Measurements from ENCODE around the gene QRFP. TPM values are rescaled to one million over a fixed set of nuclear protein-coding genes. Genes with fewer than 3 reads are reported as not detected.

QRFP gene
- total RNA-seq, 1 experiment from 2014 or later = not detected

GRCh38 chr9:130883479-130883878, 13.1 kb downstream of the QRFP start:
- peaks cover 50 to 88% (median 86%) of the 10 kb centered on the region in 3 experiments for H3K36me3 Mint-ChIP-seq (ENCODE audit: insufficient read depth in 1 of 3, low read depth in 3 of 3)
- no peaks in the 10 kb centered on the region for H3K79me1 ChIP-seq (ENCODE audit: insufficient read depth, low read depth, low read length, poor library complexity, severe bottlenecking)
- H3K27ac ChIP-seq (ENCODE audit: insufficient read length, low read depth, low read length) = no peak overlapping the region
- no peaks in the 10 kb centered on the region for H3K9me3 ChIP-seq (ENCODE audit: control insufficient read depth, low read depth, low read length)
- H2BK12ac ChIP-seq (ENCODE audit: insufficient read length, low read depth, low read length) = no peak overlapping the region
- no peak overlapping the region for H3K9ac ChIP-seq (ENCODE audit: extremely low read depth, insufficient read length, low read length)
- no peak overlapping the region for H4K91ac ChIP-seq (ENCODE audit: insufficient read length, low read depth, low read length)
- H3K4me2 ChIP-seq (ENCODE audit: insufficient read depth, insufficient read length, low read length) = no peak overlapping the region
- no peaks in the 10 kb centered on the region for H3K27me3 ChIP-seq (ENCODE audit: insufficient read depth, low read length)
- TF ChIP-seq CTCF (conservative IDR thresholded peaks at IDR 0.05) = no peak
- no peak overlapping the region for H3K18ac ChIP-seq (ENCODE audit: insufficient read length, low read depth, low read length)
- no CpG with 5 or more reads among the region's 5 CpGs for WGBS (ENCODE audit: extremely low coverage, insufficient read length, low lambda C conversion rate)
- H3K56ac ChIP-seq (ENCODE audit: insufficient read length, low read depth, low read length) = no peak overlapping the region
- no peaks in the 10 kb centered on the region for H3K23me2 ChIP-seq (ENCODE audit: insufficient read length, low read depth, low read length, poor library complexity, severe bottlenecking)
- H3K23ac ChIP-seq (ENCODE audit: insufficient read length, low read depth, low read length) = no peak overlapping the region
- DNase-seq = no peak
- no peaks in the 10 kb centered on the region for H3K79me2 ChIP-seq (ENCODE audit: insufficient read depth, low read length)
- H4K20me1 ChIP-seq (ENCODE audit: control insufficient read depth, insufficient read depth, insufficient read length) = peaks cover 2% of the 10 kb centered on the region
- H3K27ac Mint-ChIP-seq = peak overlapping the region in 2 of 3 experiments; percentile 76 to 87; a peak in 3 of 7 replicates
- H3K4me1 ChIP-seq (ENCODE audit: insufficient read depth, low read length) = no peaks in the 10 kb centered on the region
- H2BK120ac ChIP-seq (ENCODE audit: low read depth, low read length, poor library complexity, severe bottlenecking) = no peak overlapping the region
- no peak overlapping the region for H2AFZ ChIP-seq (ENCODE audit: low read length)
- H3K14ac ChIP-seq (ENCODE audit: insufficient read depth, low read length) = no peak overlapping the region
- no peak overlapping the region for H2AK5ac ChIP-seq (ENCODE audit: insufficient read length, low read length)
- no peaks in the 10 kb centered on the region for H3K9me3 Mint-ChIP-seq
- H4K5ac ChIP-seq (ENCODE audit: insufficient read length, low read depth, low read length) = no peak overlapping the region
- H3K4me1 Mint-ChIP-seq = peaks cover 3 to 5% of the 10 kb centered on the region in 2 experiments; a peak in 3 of 4 replicates
- no peak overlapping the region for H4K8ac ChIP-seq (replicated peaks; ENCODE audit: insufficient read length, low read depth, low read length)
- H3K4me3 Mint-ChIP-seq = no peak overlapping the region
- H2BK5ac ChIP-seq (ENCODE audit: insufficient read length, low read length) = no peak overlapping the region
- H2BK15ac ChIP-seq (ENCODE audit: low read depth, low read length) = no peak overlapping the region
- H2BK20ac ChIP-seq (ENCODE audit: low read depth, low read length, poor library complexity, severe bottlenecking) = no peak overlapping the region
- H3K27me3 Mint-ChIP-seq (ENCODE audit: low read depth) = no peaks in the 10 kb centered on the region
- no peak overlapping the region for H3T11ph ChIP-seq (ENCODE audit: low read length)
- H3K4ac ChIP-seq (ENCODE audit: low read depth, low read length) = no peak overlapping the region
